Stimulated activated CD4-positive, alpha-beta T cell treated with anti-CD3 and anti-CD28 coated beads, Interleukin-2, amount 100 ng/mL, for 4 hours (primary cell): ENCODE data around the gene FBXW8.

ENCODE experiments used
- DNase-seq: peaks from one replicate; pipeline ENCODE4 v3.0.0-alpha.2; 2020; ENCODE audit warnings: low read depth

FBXW8 gene

DNA sequence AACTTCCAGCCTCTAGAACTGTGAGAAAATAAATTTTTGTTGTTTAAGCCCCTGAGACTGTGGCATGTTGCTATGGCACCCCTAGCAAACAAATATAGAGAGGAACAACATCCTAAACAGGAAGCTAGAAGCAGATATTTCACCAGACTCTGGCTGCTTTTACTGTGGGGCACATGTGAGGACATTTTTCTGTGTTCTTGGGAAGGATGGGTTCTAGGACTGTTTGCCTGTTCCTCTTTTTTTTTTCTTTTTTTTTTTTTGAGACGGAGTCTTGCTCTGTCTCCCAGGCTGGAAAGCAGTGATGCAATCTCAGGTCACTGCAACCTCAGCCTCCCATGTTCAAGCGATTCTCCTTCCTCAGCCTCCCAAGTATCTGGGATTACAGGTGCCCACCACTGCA is 25.3 kb upstream of the FBXW8 start:
- no peak for DNase-seq

DNA sequence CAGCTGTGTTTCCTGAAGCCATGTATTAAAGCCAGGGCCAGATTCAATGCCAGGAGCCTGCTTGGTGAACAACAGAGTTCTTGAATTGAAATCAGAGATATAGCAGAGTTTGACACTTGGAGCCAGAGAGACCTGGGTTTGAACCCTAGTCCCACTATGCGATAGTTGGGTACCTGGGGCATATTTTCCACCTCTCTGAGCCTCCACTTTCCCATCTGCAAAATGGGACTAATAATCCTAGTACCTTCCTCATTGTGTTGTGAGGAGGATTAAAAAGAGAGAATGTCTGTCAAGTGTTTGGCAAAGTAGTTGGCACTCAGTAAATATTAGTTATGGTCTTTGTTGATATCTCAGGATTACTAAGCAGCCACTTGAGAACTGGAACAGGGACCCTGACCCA is 23.5 kb upstream of the FBXW8 start:
- DNase-seq = no peak

DNA sequence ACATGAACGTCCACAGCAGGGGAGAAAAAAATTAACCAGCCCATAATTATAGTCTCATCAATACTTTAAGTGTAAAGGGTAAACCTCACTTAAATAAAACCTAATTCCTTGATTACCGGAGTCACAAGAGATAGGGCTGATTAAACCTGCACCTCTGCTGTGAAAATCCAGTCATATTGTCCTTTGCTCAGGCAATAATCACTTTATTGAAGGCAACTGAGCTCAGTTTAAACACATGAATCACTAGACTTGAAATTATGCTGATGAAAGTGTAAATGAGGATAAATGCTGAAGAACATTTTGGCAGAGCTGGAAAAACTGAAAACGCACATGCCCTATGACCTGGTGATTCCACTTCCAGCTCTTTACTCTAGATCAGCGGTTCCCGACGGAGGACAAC is 22.9 kb upstream of the FBXW8 start:
- no peak for DNase-seq

DNA sequence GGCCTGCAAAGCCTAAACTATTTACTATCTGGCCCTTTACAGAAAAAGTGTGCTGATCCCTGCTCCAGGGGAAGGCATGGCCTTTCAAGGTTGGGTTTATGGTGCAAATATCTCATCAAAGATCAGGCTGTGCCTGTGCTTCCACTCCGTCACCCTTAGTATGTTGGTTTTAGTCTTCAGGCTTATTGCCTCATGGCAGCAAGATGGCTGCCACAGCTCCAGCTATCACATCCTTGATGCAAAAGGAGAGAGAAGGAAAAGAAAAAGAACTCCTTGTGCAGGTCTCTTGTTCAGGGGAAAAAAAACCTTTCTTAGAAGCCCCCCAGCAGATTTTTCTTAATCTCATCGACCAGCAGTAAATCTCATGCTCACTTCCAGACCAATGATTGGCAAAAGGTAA is 20.4 kb upstream of the FBXW8 start:
- no peak for DNase-seq

DNA sequence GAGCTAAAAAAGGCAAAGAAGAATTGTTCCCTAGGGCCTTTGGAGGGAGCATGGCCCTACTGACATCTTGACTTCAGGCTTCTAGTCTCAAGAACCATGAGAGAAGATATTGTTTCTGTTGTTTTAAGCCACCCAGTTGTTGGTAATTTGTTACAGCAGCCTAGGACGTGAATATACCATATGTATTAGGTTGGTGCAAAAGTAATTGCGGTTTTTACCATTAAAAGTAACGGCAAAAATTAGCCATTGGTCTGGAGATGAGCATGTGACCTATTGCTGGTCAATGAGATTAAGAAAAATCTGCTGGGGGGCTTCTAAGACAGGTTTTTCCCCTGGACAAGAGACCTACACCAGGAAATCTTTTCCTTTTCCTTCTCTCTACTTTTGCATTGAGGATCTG is 19.7 kb upstream of the FBXW8 start:
- DNase-seq = no peak

DNA sequence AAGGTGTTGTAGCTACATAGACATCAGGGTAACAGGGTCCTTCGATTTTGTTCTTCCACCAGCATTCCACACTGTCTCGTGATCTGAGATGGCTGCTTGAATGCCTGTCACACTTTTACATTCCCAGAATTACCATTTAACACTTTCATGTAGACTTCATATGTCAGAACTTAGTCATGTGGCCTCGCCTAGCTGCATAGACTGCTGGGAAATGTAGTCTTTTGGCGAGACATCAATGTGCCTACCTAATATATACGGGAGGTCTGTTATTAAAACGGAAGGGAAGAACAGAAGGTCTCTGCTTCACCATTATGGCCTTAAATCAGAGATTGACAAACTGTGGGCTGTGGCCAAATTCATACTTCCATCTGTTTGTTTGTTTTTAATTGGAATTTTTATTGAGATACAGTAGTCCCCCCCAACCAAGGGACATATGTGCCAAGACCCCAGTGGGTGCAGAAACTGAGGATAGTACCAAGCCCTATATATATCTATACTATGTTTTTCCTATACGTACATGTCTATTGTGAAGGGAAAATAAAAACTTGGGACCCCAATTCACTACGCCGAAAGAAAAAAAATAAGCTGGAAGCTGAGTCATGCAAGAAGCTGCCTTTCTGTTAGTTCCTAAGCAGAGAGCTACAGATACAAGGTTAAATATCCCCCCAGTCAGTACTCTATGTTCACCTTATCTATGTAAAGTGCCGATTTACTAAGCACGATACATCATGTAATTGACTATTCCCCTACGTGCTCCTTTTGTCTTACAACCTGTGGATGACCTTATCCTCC is 18.2 kb upstream of the FBXW8 start:
- no peak for DNase-seq

DNA sequence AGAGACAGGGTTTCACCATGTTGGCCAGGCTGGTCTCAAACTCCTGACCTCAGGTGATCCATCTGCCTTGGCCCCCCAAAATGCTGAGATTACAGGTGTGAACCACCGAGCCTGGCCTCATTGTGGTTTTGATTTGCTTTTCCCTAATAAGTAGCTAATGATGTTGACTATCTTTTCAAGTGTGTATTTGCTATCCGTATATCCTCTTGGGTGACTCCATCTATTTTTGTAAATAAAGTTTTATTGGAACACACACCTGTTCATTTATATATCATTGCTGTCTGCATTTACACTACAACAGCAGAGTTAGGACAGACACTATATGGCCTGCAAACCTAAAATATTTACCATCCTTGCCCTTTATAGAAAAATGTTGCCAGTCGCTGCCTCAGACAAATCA is 15.8 kb upstream of the FBXW8 start:
- DNase-seq = no peak

DNA sequence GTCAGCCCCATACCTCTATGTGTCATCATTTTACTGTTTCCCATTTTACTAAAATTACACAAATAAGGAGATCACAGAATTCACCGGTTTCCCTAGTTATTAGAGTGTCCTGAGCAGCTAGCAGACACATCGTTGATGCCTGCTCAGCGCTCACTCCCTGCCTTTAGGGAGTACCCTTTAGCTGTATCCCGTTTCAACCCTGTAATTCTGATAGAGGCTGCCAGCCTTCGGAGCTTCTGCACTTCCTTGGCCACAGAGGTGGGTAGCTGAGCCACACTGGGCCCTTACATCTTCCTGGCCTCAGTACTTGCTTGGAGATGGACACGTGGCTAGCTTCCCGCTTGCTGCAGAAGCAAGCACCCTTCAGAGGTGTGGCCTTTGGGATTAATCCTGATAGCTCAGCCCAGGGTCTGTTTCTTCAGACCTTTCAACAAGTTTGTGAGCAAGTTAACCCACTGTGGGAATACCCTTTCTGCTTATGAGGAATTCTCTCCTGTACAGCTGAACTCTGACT is 14.3 kb upstream of the FBXW8 start:
- DNase-seq = no peak

DNA sequence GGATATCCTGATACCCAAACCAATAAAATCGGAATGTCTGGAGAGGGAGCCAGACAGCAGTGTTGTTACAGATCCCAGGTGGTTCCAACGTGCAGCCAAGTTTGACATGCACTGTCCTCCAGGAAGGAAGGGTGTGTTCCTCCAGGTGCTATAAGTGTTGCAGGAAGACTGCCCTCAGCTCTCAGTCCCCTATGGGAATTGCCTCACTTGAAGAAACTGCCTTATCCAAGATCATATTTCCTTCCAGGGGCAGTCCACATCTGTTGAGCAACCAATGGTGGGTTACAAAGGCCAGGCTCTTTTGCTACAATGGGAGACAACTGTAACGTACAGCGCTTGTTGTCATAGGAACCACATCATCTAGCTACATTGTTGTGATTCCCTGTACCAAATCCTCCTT is 13.3 kb upstream of the FBXW8 start:
- DNase-seq = no peak

DNA sequence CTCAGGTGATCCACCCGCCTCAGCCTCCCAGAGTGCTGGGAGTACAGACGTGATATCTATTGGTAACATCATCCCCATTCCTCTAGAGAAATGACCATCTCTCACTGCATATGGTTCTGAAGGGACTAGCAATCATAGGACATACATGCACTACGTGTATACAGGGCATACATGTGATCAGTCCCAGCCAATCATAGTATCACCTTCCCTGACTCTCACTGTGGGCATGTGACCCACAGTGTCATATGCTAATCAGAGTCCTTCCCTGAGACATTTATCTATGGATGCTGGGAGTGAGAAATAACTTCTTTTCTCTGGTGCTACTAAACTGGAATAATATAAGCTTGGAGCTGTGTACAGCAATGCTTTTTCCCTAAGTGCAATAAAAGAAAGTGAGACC is 12.1 kb upstream of the FBXW8 start:
- no peak for DNase-seq

DNA sequence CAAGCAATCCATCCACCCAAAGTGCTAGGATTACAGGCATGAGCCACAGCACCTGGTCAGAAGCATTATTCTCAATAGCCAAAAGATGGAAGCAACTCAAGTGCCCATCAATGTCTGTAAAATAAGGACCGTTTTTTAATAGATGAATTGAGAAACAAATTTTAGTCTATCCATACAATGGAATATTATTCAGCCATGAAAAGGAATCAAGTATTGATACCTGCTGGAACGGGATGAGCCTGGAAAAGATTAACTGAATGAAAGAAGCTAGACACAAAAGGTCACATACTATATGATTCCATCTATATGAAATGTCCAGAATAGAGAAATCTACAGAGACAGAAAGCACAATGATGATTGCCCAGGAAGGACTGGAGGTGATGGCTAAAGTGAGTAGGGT is 9.1 kb upstream of the FBXW8 start:
- no peak for DNase-seq

DNA sequence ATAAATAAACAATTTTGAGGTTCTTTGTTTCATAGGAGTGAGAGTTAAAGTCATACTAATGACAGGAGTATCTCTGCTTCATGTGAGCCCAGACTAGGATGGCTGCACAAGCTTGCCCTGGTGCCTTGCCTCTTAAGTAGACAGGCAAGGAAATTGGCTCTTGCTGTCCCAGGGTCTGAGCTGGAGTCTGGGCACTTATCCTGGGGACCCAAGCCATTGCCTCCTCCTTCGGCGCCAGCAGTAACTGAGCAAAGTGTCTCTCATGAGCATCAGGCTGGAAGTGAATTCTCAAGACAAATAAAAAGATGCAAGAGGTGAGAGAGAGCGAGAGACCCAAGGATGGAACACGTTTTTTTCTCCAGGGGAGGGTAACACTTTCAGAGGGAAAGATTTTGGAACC is 6.9 kb upstream of the FBXW8 start:
- DNase-seq = no peak

DNA sequence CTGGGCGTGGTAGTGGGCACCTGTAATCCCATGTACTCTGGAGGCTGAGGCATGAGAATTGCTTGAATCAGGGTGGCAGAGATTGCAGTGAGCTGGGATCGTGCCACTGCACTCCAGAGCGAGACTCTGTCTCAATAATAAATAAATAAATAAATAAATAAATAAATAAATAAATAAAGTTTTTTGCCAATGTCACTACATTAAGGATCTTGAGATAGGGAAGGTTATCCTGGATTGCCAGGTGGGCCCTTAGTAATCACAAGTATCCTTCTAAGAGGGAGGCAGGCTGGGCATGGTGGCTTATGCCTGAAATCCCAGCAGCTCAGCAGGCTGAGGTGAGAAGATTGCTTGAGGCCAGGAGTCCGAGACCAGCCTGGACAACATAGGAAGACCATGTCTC is 4.5 kb upstream of the FBXW8 start:
- no peak for DNase-seq

DNA sequence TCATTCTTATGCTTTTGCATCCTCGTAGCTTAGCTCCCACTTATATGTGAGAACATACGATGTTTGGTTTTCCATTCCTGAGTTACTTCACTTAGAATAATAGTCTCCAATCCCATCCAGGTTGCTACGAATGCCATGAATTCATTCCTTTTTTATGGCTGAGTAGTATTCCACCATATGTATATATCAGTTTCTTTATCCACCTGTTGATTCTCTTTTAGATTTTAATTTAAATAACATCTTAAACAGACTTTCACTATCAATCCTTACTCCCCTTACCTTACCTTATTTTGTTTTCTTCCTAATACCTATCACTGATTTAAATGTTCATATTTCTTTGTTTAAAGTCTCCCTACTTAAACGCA is 488 bp upstream of the FBXW8 start:
- DNase-seq = no peak

DNA sequence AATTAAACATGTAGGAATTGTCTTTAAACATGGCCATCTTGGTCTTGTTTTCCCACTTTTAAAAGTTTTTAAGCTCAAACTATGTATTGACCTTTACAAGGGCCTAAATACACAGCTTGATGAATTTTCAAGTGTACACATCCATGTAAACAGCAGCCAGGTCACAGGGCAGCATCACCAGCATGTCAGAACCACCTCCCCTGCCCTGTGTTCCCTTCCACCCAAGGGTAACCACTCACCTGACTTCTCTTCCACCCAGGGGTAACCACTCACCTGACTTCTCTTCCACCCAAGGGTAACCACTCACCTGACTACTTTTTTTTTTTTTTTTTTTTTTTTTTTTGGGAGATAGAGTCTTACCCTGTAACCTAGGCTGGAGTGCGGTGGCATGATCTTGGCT is 4.6 kb downstream of the FBXW8 start:
- DNase-seq = no peak

DNA sequence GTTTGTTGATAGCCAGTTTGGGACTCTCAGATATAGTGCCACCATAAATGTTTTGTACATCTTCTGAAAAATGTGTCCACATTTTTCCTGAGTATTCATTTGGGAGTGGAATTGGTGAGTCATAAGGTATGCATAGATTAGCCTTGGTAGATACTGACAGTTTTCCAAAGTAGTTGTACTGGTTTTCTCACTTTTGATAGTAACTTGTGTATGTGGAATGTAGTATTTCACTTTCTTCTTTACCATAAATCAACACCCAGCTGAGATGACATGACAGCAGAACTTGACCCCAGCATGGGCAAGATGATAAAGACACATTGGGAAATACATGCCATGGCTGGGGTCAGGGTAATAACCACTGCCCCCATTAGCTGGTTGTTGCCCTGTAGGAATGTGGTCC is 5.4 kb downstream of the FBXW8 start:
- no peak for DNase-seq

DNA sequence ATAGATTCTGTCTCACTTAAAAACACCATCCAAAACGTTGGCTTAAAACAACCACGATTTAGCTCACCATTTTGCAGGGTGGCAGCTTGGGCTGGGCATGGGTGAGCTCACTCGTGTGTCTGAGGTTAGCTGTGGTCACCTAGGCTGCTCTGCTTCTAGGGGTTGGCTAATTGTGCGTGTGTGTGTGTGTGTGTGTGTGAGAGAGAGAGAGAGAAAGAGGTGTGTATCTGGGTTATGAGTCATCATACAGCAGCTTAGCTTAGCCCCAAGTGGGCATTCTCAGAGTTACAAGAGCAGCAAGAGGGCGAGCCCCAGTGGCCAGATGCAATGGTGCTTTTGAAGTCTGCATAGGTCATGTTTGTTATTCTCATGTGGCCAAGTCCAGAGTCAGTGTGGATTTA is 6.0 kb downstream of the FBXW8 start:
- DNase-seq = no peak

DNA sequence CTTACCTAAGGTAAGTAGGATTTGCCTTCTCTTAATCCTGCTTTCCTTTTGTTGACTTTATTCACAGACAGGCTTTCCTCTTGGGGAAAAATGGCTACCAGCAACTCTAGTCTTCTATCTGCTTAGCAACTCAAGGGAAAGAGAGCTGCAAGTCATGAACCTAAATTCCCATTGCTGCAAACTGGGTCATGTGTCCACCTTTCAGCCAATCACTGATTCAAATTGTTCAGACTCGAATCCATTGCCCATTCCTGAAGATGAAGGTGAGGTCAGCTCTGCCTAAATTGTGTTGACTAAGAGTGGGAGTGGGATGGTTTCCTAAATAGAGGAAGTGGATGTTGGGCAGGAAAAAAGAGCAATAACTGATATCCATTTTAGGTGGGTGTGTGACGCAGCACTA is 7.7 kb downstream of the FBXW8 start:
- no peak for DNase-seq

DNA sequence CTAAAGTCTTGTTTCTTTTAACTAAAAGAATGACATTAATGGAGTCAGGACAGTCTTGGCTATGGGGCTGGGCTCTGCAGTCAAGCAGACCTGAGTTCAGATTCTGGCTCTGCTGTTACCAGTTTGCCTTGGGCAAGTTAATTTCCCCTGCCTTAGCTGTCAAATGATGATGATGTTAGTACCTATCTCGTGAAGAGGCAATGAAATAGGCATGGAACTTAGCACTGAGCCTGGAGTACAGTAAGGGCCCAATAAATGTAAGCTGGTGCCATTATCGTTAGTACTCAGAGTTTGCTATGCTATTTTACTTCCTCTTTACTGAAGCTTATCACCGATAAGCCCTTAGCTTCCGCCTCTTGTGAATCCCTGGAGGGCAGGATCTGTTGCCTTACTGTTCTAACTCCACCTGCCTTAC is 8.5 kb downstream of the FBXW8 start:
- no peak for DNase-seq

DNA sequence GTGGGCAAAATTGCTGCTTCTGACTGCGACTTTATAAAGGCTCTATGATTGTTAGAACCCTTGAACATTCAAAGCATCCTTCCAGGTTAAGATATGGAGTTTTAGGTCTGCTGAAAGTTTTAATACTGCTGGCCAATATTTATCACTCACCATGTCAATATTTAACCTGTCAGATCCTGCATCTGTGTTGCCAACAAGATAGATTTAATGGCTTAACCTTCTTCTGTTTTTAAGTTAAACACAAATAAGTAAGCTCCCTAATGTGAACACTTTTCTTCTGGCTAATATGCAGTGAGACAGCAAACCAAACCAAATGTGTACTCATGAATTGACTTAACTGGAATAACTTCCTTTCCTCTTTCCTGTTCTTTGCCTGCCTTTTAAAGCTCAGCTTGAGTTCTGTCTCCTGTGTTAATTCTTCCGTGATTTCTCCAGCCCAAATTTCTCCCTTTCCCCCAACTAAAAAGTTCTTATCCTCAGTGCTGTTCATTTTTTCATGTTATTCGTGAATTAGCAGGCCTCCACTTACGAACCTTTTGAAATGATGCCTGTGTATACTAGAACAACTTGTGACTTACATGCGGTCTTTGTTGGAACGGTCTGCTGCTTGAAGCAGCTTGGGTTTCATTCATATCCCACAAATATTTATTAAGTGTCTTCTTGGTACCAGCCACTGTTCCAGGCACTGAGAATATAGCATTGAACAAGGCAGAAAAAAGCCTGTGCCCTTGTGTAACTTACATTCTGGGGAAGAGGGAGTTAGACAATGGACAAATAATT is 9.1 kb downstream of the FBXW8 start:
- DNase-seq = no peak

DNA sequence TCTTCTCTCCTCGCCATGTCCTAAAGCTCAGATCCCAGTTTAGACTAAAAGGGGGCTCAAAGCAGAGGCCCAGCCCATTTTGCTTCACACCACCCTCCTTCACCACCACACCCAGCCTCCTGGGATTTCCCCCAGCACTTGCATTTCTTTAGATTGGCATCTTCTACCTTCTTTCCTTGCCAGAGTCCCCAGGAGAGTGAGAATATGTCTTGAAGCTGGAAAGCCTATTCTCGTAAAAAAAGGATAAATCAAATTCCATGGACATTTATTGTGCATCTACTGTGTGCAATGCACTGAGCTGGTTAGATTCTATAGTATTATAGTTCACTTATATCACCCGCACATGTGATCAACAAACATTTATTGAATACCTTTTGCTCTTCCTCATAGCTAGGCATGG is 10.2 kb downstream of the FBXW8 start:
- DNase-seq = no peak

DNA sequence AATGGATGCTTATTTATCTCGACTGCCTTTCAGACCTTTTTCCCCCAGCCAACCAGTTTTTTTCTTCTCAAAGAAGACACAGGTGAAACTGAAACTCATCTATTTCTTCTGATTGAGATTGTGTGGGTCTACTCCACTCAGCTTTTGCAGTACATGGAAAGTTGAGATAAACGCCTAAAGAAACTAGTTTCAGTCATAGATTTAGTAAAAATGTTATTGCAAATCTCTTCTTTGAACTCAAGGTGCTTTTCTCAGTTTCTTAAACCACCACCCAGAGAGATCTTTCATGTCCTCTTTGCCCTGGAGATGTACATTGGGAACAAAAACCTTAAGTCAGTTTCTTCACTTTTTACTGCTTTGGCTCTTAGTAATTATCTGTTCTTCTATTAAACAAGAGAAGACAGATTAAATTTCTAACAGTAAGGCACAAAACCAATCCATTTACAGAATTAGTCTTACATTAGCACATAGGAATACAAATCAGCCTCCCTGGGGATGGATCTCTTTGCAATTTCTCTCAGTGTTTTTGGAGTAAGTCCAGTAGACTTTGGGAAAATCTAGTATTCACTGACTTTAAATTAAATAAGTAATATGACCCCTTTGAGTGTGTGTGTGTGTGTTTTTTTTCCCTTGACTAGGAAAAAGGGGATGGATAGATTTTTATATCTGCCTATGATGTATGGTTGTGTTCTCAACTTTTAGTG is 11.6 kb downstream of the FBXW8 start:
- DNase-seq = no peak
